ENCODE measurements around the gene C15orf40.

DNA sequence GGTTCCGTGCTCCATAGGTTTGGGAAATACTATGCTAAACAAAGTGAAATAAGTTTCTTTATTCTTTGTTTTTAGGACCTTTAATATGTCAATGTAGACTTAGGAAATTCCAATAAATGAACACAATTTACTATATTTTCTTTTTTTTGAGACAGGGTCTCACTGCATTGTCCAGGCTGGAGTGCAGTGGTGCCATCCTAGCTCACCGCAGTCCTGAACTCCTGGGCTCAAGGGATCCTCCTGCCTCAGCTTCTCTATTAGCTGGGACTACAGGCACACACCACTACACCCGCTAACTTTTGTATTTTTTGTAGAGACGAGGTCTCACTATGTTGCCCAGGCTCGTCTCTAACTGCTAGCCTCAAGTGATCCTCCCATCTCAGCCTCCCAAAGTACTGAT is 46.5 kb downstream of the C15orf40 start:
- TF ChIP-seq, protein P1, sequence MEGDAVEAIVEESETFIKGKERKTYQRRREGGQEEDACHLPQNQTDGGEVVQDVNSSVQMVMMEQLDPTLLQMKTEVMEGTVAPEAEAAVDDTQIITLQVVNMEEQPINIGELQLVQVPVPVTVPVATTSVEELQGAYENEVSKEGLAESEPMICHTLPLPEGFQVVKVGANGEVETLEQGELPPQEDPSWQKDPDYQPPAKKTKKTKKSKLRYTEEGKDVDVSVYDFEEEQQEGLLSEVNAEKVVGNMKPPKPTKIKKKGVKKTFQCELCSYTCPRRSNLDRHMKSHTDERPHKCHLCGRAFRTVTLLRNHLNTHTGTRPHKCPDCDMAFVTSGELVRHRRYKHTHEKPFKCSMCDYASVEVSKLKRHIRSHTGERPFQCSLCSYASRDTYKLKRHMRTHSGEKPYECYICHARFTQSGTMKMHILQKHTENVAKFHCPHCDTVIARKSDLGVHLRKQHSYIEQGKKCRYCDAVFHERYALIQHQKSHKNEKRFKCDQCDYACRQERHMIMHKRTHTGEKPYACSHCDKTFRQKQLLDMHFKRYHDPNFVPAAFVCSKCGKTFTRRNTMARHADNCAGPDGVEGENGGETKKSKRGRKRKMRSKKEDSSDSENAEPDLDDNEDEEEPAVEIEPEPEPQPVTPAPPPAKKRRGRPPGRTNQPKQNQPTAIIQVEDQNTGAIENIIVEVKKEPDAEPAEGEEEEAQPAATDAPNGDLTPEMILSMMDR (IDR thresholded peaks at IDR 0.05) = no peak
- TF ChIP-seq ZFX (IDR thresholded peaks at IDR 0.05; ENCODE audit: borderline replicate concordance) = no peak
